Vagina (tissue), 2 donors: ENCODE results near the gene NCOA3. TPM values are rescaled to one million over a fixed set of nuclear protein-coding genes. Genes with fewer than 3 reads are reported as not detected.
A peak's percentile ranks its signal among the peaks of the same experiment; 100 is the strongest.
"Not testable (repeated sequence)": the region's sequence is repeated elsewhere in the genome, so short reads cannot be mapped to it uniquely, and the experiment has no call there.

ENCODE experiments used
- DNase-seq, 2 donors: peaks; one replicate each; pipeline ENCODE4 v3.0.0-alpha.2; 2017; ENCODE audit errors: extremely low spot score in 2 of 2
- H3K27ac ChIP-seq: fragments of 200-600 bp; sonication (generic); one replicate; pipeline ENCODE4 v1.5.1; 2019
- H3K27me3 ChIP-seq: fragments of 200-600 bp; sonication (generic); one replicate; pipeline ENCODE4 v1.5.1; 2019
- H3K36me3 ChIP-seq, 2 donors: fragments of 200-600 bp; sonication (generic); one replicate each; pipeline ENCODE4 v1.5.1; 2017 to 2019
- H3K4me1 ChIP-seq: fragments of 200-600 bp; sonication (generic); one replicate; pipeline ENCODE4 v1.5.1; 2019
- H3K4me3 ChIP-seq, 2 donors: fragments of 200-600 bp; sonication (generic); 1 replicate in 1 of 2; 2 replicates in 1 of 2; pipeline ENCODE4 v1.5.1; 2016 to 2019
- H3K9me3 ChIP-seq: fragments of 200-600 bp; sonication (generic); one replicate; pipeline ENCODE4 v1.5.1; 2019
- CTCF ChIP-seq, 3 experiments: fragments of 450-650 bp in 2 of 3; fragments of 200-600 bp in 1 of 3; sonication (generic) in 1 of 3; IDR thresholded peaks; one replicate each; pipeline ENCODE4 v1.5.1; 2017 to 2019; ENCODE audit warnings: antibody characterized with exemption in 3 of 3, mild to moderate bottlenecking in 2 of 3, moderate library complexity in 2 of 3
- POLR2A ChIP-seq, 2 donors: fragments of 450-650 bp; IDR thresholded peaks; one replicate each; pipeline ENCODE4 v1.6.1; 2017; ENCODE audit warnings: antibody characterized with exemption in 2 of 2, mild to moderate bottlenecking in 2 of 2, moderate library complexity in 2 of 2
- POLR2AphosphoS5 ChIP-seq, 2 donors: sonication (generic); formaldehyde crosslinking; IDR thresholded peaks; one replicate each; pipeline ENCODE4 v1.9.0; 2017; ENCODE audit warnings: antibody characterized with exemption in 2 of 2, mild to moderate bottlenecking in 2 of 2, low read depth in 1 of 2; ENCODE audit not compliant: insufficient read depth in 1 of 2
- intact Hi-C: fragments of 100-400 bp; cut with DNase I; formaldehyde crosslinking; loops from one replicate; pipeline ENCODE4 v1.15.1; 2023
- total RNA-seq: library from RNA; depleted of rRNA; stranded (reverse); fragments of >200 nt; gene quantifications from one replicate; pipeline ENCODE4 v1.2.3, GENCODE V29; 2016

NCOA3 gene
- total RNA-seq, 1 donor from 2014 or later, result 47.1 TPM

GRCh38 chr20:47459344-47460073 lies 42.2 kb upstream of the NCOA3 start:
- no peak for DNase-seq
- H3K4me1 ChIP-seq, result peaks cover 6% of the 10 kb centered on the region
- no peaks in the 10 kb centered on the region for H3K36me3 ChIP-seq
- no peak overlapping the region for H3K27ac ChIP-seq
- no peaks in the 10 kb centered on the region for H3K9me3 ChIP-seq
- H3K4me3 ChIP-seq, result no peak overlapping the region
- no peaks in the 10 kb centered on the region for H3K27me3 ChIP-seq
- intact Hi-C loops, result no loop called here
- no peak for TF ChIP-seq CTCF (IDR thresholded peaks at IDR 0.05)
- no peak for TF ChIP-seq POLR2AphosphoS5 (IDR thresholded peaks at IDR 0.05; ENCODE audit: insufficient read depth in 1 of 2, low read depth in 1 of 2)
- no peak for TF ChIP-seq POLR2A (IDR thresholded peaks at IDR 0.05)

- DNase-seq, H3K36me3 ChIP-seq, H3K27me3 ChIP-seq, H3K27ac ChIP-seq, intact Hi-C loops, H3K9me3 ChIP-seq, H3K4me3 ChIP-seq: not testable (repeated sequence)
- H3K4me1 ChIP-seq, result peaks cover 18% of the 10 kb centered on the region
These were observed 41.0 kb upstream of the NCOA3 start for GRCh38 chr20:47460761-47461112.

GRCh38 chr20:47461120-47461685 lies 40.5 kb upstream of the NCOA3 start:
- H3K27me3 ChIP-seq, result no peaks in the 10 kb centered on the region
- intact Hi-C loops, result no loop called here
- H3K4me3 ChIP-seq, result no peak overlapping the region
- H3K27ac ChIP-seq, result no peak overlapping the region
- DNase-seq, result no peak
- H3K36me3 ChIP-seq, result no peaks in the 10 kb centered on the region
- TF ChIP-seq POLR2A (IDR thresholded peaks at IDR 0.05) (no peak), POLR2AphosphoS5 (IDR thresholded peaks at IDR 0.05; ENCODE audit: insufficient read depth in 1 of 2, low read depth in 1 of 2) (no peak)
- H3K4me1 ChIP-seq, result peaks cover 18% of the 10 kb centered on the region
- no peaks in the 10 kb centered on the region for H3K9me3 ChIP-seq

- H3K9me3 ChIP-seq, H3K27me3 ChIP-seq, intact Hi-C loops, H3K4me3 ChIP-seq, DNase-seq, H3K36me3 ChIP-seq, H3K27ac ChIP-seq: not testable (repeated sequence)
- peaks cover 18% of the 10 kb centered on the region for H3K4me1 ChIP-seq
These were observed 39.8 kb upstream of the NCOA3 start for GRCh38 chr20:47461906-47462305.

GRCh38 chr20:47464380-47465101 lies 37.1 kb upstream of the NCOA3 start:
- H3K36me3 ChIP-seq, result no peaks in the 10 kb centered on the region
- no peak for DNase-seq
- peak overlapping the region; percentile 38 for H3K27ac ChIP-seq
- intact Hi-C loops, result no loop called here
- H3K4me1 ChIP-seq, result peaks cover 18% of the 10 kb centered on the region
- no peaks in the 10 kb centered on the region for H3K9me3 ChIP-seq
- H3K4me3 ChIP-seq, result no peak overlapping the region
- TF ChIP-seq CTCF (IDR thresholded peaks at IDR 0.05) (peak in 1 of 3 experiments; percentile 28), POLR2AphosphoS5 (IDR thresholded peaks at IDR 0.05; ENCODE audit: insufficient read depth in 1 of 2, low read depth in 1 of 2) (peak; percentile 12 to 95), POLR2A (IDR thresholded peaks at IDR 0.05) (no peak)
- no peaks in the 10 kb centered on the region for H3K27me3 ChIP-seq

- Histone ChIP-seq H3K36me3 (no peaks in the 10 kb centered on the region), H3K27ac (peak overlapping the region; percentile 38), H3K4me3 (no peak overlapping the region), H3K4me1 (peaks cover 18% of the 10 kb centered on the region), H3K27me3 (no peaks in the 10 kb centered on the region), H3K9me3 (no peaks in the 10 kb centered on the region)
- intact Hi-C loops, result no loop called here
- DNase-seq, result no peak
- TF ChIP-seq CTCF (IDR thresholded peaks at IDR 0.05) (no peak), POLR2A (IDR thresholded peaks at IDR 0.05) (no peak)
These were observed 36.2 kb upstream of the NCOA3 start for GRCh38 chr20:47465335-47466090.
